Neutrophil (primary cell): ENCODE results near the gene TAS1R3.

Experiments
- H3K27ac ChIP-seq: fragments of 200-600 bp; sonication (generic); 2 replicates; pipeline ENCODE4 v1.5.1; 2016; ENCODE audit warnings: mild to moderate bottlenecking, moderate library complexity
- H3K27me3 ChIP-seq: fragments of 200-600 bp; sonication (generic); 2 replicates; pipeline ENCODE4 v1.6.0; 2016; ENCODE audit warnings: mild to moderate bottlenecking
- H3K36me3 ChIP-seq: fragments of 200-600 bp; sonication (generic); 2 replicates; pipeline ENCODE4 v1.5.1; 2017
- H3K4me1 ChIP-seq, 2 experiments: fragments of 200-600 bp in 1 of 2; sonication (generic) in 1 of 2; 1 replicate in 1 of 2; 2 replicates in 1 of 2; pipeline versions ENCODE4 v1.5.1 to v1.6.1; 2013 to 2016; ENCODE audit warnings: low read depth in 1 of 2, low read length in 1 of 2, mild to moderate bottlenecking in 1 of 2, moderate library complexity in 1 of 2; ENCODE audit not compliant: control insufficient read depth in 1 of 2, insufficient read depth in 1 of 2
- H3K4me3 ChIP-seq, 2 experiments: fragments of 200-600 bp in 1 of 2; sonication (generic) in 1 of 2; 1 replicate in 1 of 2; 2 replicates in 1 of 2; pipeline ENCODE4 v1.5.1; 2013 to 2016; ENCODE audit warnings: low read depth in 1 of 2, low read length in 1 of 2, mild to moderate bottlenecking in 1 of 2, moderate library complexity in 1 of 2
- H3K9me3 ChIP-seq: fragments of 200-600 bp; sonication (generic); 2 replicates; pipeline ENCODE4 v1.5.1; 2016
- CTCF ChIP-seq: fragments of 200-600 bp; sonication (generic); IDR thresholded peaks from 2 replicates; pipeline ENCODE4 v1.5.1; 2016; ENCODE audit warnings: antibody characterized with exemption

TAS1R3 gene

DNA sequence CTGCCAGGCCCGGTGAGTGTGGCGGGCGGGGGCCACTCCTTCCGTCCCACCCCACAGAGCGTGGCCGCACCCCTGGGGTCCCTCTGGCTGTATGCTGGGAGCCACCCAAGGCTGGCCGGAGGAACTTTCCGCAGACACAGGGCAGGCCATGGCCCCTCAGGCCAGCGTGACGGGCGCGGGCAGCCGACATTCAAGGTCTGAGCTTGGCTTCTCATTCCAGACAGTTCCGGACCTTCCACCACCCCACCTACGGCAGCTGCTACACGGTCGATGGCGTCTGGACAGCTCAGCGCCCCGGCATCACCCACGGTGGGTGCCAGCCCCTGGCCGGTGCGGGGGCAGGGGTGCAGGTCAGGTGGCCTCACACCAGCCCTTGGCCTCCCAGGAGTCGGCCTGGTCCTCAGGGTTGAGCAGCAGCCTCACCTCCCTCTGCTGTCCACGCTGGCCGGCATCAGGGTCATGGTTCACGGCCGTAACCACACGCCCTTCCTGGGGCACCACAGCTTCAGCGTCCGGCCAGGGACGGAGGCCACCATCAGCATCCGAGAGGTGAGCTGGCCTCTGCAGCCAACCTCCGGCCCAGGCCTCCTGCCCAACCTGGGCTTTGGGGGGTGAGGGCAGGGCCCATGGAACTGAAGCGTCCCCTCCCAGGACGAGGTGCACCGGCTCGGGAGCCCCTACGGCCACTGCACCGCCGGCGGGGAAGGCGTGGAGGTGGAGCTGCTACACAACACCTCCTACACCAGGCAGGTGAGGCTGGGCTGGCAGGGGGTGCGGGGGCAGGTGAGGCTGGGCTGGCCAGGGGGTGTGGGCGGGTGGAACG, 43.6 kb upstream of the TAS1R3 start:
- no peak for TF ChIP-seq CTCF
- no peak overlapping the region for H3K27ac ChIP-seq
- no peak overlapping the region for H3K4me3 ChIP-seq

GRCh38 chr1:1290238-1290731, 40.8 kb upstream of the TAS1R3 start:
- Histone ChIP-seq H3K27ac (no peak overlapping the region), H3K36me3 (peaks cover 21% of the 10 kb centered on the region), H3K4me1 (no peaks in the 10 kb centered on the region), H3K9me3 (no peaks in the 10 kb centered on the region), H3K27me3 (peaks cover 4% of the 10 kb centered on the region), H3K4me3 (no peak overlapping the region)
- TF ChIP-seq CTCF: no peak

More for the DNA sequence above, 43.6 kb upstream of the TAS1R3 start:
- Histone ChIP-seq H3K9me3 (no peaks in the 10 kb centered on the region), H3K27me3 (peaks cover 4% of the 10 kb centered on the region), H3K4me1 (no peaks in the 10 kb centered on the region), H3K36me3 (no peaks in the 10 kb centered on the region)

DNA sequence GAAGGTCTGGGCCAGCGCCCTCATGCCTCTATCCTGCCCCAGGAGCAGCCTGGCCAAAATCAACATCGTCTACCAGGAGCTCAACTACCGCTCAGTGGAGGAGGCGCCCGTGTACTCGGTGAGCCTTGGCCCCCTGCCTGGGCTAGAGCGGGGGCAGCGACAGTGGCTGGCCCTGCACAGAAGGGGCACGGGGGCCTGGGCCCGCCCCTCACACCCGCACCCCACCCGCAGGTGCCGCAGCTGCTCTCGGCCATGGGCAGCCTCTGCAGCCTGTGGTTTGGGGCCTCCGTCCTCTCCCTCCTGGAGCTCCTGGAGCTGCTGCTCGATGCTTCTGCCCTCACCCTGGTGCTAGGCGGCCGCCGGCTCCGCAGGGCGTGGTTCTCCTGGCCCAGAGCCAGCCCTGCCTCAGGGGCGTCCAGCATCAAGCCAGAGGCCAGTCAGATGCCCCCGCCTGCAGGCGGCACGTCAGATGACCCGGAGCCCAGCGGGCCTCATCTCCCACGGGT, 40.0 kb upstream of the TAS1R3 start:
- no peak for TF ChIP-seq CTCF
- Histone ChIP-seq H3K36me3 (peaks cover 29% of the 10 kb centered on the region), H3K9me3 (no peaks in the 10 kb centered on the region), H3K27me3 (peaks cover 4% of the 10 kb centered on the region), H3K4me3 (no peak overlapping the region), H3K27ac (no peak overlapping the region), H3K4me1 (no peaks in the 10 kb centered on the region)

GRCh38 chr1:1291548-1292441, 39.3 kb upstream of the TAS1R3 start:
- TF ChIP-seq CTCF: no peak
- Histone ChIP-seq H3K27ac (no peak overlapping the region), H3K36me3 (peaks cover 36% of the 10 kb centered on the region), H3K27me3 (no peaks in the 10 kb centered on the region), H3K4me3 (no peak overlapping the region), H3K9me3 (no peaks in the 10 kb centered on the region), H3K4me1 (no peaks in the 10 kb centered on the region)

DNA sequence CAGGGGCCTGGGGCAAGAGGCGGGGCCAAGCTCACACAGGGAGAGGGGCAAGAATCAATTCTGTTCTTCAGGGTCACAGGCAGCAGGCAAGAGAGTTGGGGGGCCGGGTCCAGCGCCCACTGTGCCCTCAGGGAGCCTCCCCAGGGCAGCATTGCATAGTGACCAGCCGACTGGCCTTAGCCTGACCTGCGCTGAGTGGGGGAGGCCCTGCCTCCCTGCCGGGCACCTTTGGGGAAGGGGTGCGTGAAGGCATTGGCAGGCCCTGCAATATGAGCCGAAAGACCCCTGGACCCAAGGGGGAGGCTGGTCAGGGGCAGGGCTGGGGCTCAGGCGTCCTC, 38.7 kb upstream of the TAS1R3 start:
- Histone ChIP-seq H3K36me3 (peaks cover 38% of the 10 kb centered on the region), H3K27me3 (no peaks in the 10 kb centered on the region), H3K9me3 (no peaks in the 10 kb centered on the region), H3K4me3 (no peak overlapping the region), H3K27ac (no peak overlapping the region), H3K4me1 (no peaks in the 10 kb centered on the region)
- no peak for TF ChIP-seq CTCF
